HEK293 (cell line): ENCODE results near the gene SLC25A41.

ENCODE experiments used
- ATF2 ChIP-seq: fragments of 450-650 bp; formaldehyde crosslinking; IDR thresholded peaks from 2 replicates; pipeline ENCODE4 v1.5.1; 2016; ENCODE audit warnings: missing biosample characterization, missing genetic modification characterization, low read depth
- BCL11A ChIP-seq: fragments of 450-650 bp; formaldehyde crosslinking; IDR thresholded peaks from 2 replicates; pipeline ENCODE4 v1.5.1; 2016; ENCODE audit warnings: low read depth, missing biosample characterization, missing genetic modification characterization
- HOXD13 ChIP-seq: sonication (generic); formaldehyde crosslinking; IDR thresholded peaks from 2 replicates; pipeline ENCODE4 v1.8.0; 2022; ENCODE audit warnings: missing genetic modification reagents, borderline replicate concordance
- KLF1 ChIP-seq: fragments of 450-650 bp; formaldehyde crosslinking; IDR thresholded peaks from 2 replicates; pipeline ENCODE4 v1.5.1; 2016; ENCODE audit warnings: missing biosample characterization, missing genetic modification characterization
- KLF16 ChIP-seq: fragments of 450-650 bp; formaldehyde crosslinking; IDR thresholded peaks from 2 replicates; pipeline ENCODE4 v1.5.1; 2017; ENCODE audit warnings: missing biosample characterization, missing genetic modification characterization
- KLF17 ChIP-seq: fragments of 450-650 bp; formaldehyde crosslinking; IDR thresholded peaks from 2 replicates; pipeline ENCODE4 v1.5.1; 2016; ENCODE audit warnings: missing biosample characterization, missing genetic modification characterization
- ZBTB44 ChIP-seq: fragments of 450-650 bp; IDR thresholded peaks from 2 replicates; pipeline ENCODE4 v1.5.1; 2018; ENCODE audit warnings: missing biosample characterization, mild to moderate bottlenecking, missing genetic modification characterization
- ZBTB7A ChIP-seq: fragments of 450-650 bp; formaldehyde crosslinking; IDR thresholded peaks from 2 replicates; pipeline ENCODE4 v1.5.1; 2016; ENCODE audit warnings: low read depth, missing biosample characterization, missing genetic modification characterization
- ZBTB8A ChIP-seq: fragments of 450-650 bp; formaldehyde crosslinking; IDR thresholded peaks from 2 replicates; pipeline ENCODE4 v1.5.1; 2016; ENCODE audit warnings: missing biosample characterization, missing genetic modification characterization
- ZFP3 ChIP-seq: fragments of 450-650 bp; formaldehyde crosslinking; IDR thresholded peaks from 2 replicates; pipeline ENCODE4 v1.5.1; 2016; ENCODE audit warnings: low read depth, missing biosample characterization, missing genetic modification characterization
- ZNF132 ChIP-seq: fragments of 450-650 bp; formaldehyde crosslinking; IDR thresholded peaks from 2 replicates; pipeline ENCODE4 v1.5.1; 2017; ENCODE audit warnings: missing biosample characterization, missing genetic modification characterization, borderline replicate concordance
- ZNF341 ChIP-seq: fragments of 450-650 bp; formaldehyde crosslinking; IDR thresholded peaks from 2 replicates; pipeline ENCODE4; 2016; ENCODE audit warnings: low read depth, missing biosample characterization, missing genetic modification characterization
- ZNF449 ChIP-seq: fragments of 450-650 bp; formaldehyde crosslinking; IDR thresholded peaks from 2 replicates; pipeline ENCODE4 v1.5.1; 2017; ENCODE audit warnings: missing biosample characterization, mild to moderate bottlenecking, missing genetic modification characterization, moderate library complexity
- ZNF510 ChIP-seq: fragments of 450-650 bp; formaldehyde crosslinking; IDR thresholded peaks from 2 replicates; pipeline ENCODE4 v1.5.1; 2018; ENCODE audit warnings: mild to moderate bottlenecking, missing genetic modification characterization, missing biosample characterization; ENCODE audit not compliant: insufficient replicate concordance
- ZNF521 ChIP-seq: fragments of 450-650 bp; formaldehyde crosslinking; IDR thresholded peaks from 2 replicates; pipeline ENCODE4 v1.5.1; 2017; ENCODE audit warnings: missing biosample characterization, mild to moderate bottlenecking, missing genetic modification characterization
- ZNF529 ChIP-seq: fragments of 450-650 bp; formaldehyde crosslinking; IDR thresholded peaks from 2 replicates; pipeline ENCODE4 v1.5.1; 2017; ENCODE audit warnings: missing genetic modification characterization, missing biosample characterization; ENCODE audit not compliant: insufficient replicate concordance
- ZNF621 ChIP-seq: fragments of 450-650 bp; formaldehyde crosslinking; IDR thresholded peaks from 2 replicates; pipeline ENCODE4 v1.5.1; 2017; ENCODE audit warnings: missing biosample characterization, missing genetic modification characterization
- ZNF658 ChIP-seq: fragments of 450-650 bp; formaldehyde crosslinking; IDR thresholded peaks from 2 replicates; pipeline ENCODE4; 2016; ENCODE audit warnings: missing biosample characterization, missing genetic modification characterization
- ZNF704 ChIP-seq: fragments of 450-650 bp; formaldehyde crosslinking; IDR thresholded peaks from 2 replicates; pipeline ENCODE4 v1.5.1; 2016; ENCODE audit warnings: missing biosample characterization, missing genetic modification characterization
- ZNF777 ChIP-seq: fragments of 450-650 bp; formaldehyde crosslinking; IDR thresholded peaks from 2 replicates; pipeline ENCODE4 v1.5.1; 2017; ENCODE audit warnings: missing biosample characterization, missing genetic modification characterization, borderline replicate concordance
- ZNF791 ChIP-seq: fragments of 450-650 bp; formaldehyde crosslinking; IDR thresholded peaks from 2 replicates; pipeline ENCODE4 v1.5.1; 2016; ENCODE audit warnings: missing biosample characterization, missing genetic modification characterization
- TF ChIP-seq, protein P1 (sequence below): fragments of 450-650 bp; formaldehyde crosslinking; IDR thresholded peaks from 2 replicates; pipeline ENCODE4 v1.5.1; 2016; ENCODE audit warnings: missing biosample characterization, missing genetic modification characterization
- TF ChIP-seq, protein P2 (sequence below): fragments of 450-650 bp; formaldehyde crosslinking; IDR thresholded peaks from 2 replicates; pipeline ENCODE4 v1.5.1; 2016; ENCODE audit warnings: missing biosample characterization, missing genetic modification characterization
- TF ChIP-seq, protein P3 (sequence below): fragments of 450-650 bp; formaldehyde crosslinking; IDR thresholded peaks from 2 replicates; pipeline ENCODE4 v1.5.1; 2016; ENCODE audit warnings: missing biosample characterization, missing genetic modification characterization
- TF ChIP-seq, protein P4 (sequence below): fragments of 450-650 bp; formaldehyde crosslinking; IDR thresholded peaks from 2 replicates; pipeline ENCODE4 v1.5.1; 2016; ENCODE audit warnings: missing biosample characterization, missing genetic modification characterization

SLC25A41 gene

GRCh38 chr19:6423499-6424194 lies 9.9 kb downstream of the SLC25A41 start (continued):
- TF ChIP-seq ZNF449 (tag by site-specific recombination) (no peak), ZNF621 (tag by site-specific recombination) (no peak), ZFP3 (tag by site-specific recombination) (no peak), ZNF529 (tag by site-specific recombination) (no peak), ZNF521 (tag by site-specific recombination) (no peak), ZNF132 (no peak), ZBTB44 (tag by site-specific recombination) (no peak), BCL11A (no peak), ZNF777 (tag by site-specific recombination) (no peak), ZNF704 (no peak), KLF1 (0 out of 2 replicates have a peak, but pooled peaks have one; percentile 23), KLF16 (tag by site-specific recombination) (0 out of 2 replicates have a peak, but pooled peaks have one; percentile 11), KLF17 (tag by site-specific recombination) (no peak), ZBTB7A (no peak), ATF2 (no peak), ZNF341 (tag by site-specific recombination) (0 out of 2 replicates have a peak, but pooled peaks have one; percentile 20), ZBTB8A (tag by site-specific recombination) (no peak), HOXD13 (CRISPR knock-in tag) (no peak), ZNF510 (tag by site-specific recombination) (no peak), ZNF658 (tag by site-specific recombination) (no peak), ZNF791 (tag by site-specific recombination) (no peak)
- TF ChIP-seq, protein P1, sequence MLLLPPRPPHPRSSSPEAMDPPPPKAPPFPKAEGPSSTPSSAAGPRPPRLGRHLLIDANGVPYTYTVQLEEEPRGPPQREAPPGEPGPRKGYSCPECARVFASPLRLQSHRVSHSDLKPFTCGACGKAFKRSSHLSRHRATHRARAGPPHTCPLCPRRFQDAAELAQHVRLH (tag by site-specific recombination): no peak
- TF ChIP-seq, protein P2, sequence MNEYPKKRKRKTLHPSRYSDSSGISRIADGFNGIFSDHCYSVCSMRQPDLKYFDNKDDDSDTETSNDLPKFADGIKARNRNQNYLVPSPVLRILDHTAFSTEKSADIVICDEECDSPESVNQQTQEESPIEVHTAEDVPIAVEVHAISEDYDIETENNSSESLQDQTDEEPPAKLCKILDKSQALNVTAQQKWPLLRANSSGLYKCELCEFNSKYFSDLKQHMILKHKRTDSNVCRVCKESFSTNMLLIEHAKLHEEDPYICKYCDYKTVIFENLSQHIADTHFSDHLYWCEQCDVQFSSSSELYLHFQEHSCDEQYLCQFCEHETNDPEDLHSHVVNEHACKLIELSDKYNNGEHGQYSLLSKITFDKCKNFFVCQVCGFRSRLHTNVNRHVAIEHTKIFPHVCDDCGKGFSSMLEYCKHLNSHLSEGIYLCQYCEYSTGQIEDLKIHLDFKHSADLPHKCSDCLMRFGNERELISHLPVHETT (tag by site-specific recombination): no peak
- TF ChIP-seq, protein P3, sequence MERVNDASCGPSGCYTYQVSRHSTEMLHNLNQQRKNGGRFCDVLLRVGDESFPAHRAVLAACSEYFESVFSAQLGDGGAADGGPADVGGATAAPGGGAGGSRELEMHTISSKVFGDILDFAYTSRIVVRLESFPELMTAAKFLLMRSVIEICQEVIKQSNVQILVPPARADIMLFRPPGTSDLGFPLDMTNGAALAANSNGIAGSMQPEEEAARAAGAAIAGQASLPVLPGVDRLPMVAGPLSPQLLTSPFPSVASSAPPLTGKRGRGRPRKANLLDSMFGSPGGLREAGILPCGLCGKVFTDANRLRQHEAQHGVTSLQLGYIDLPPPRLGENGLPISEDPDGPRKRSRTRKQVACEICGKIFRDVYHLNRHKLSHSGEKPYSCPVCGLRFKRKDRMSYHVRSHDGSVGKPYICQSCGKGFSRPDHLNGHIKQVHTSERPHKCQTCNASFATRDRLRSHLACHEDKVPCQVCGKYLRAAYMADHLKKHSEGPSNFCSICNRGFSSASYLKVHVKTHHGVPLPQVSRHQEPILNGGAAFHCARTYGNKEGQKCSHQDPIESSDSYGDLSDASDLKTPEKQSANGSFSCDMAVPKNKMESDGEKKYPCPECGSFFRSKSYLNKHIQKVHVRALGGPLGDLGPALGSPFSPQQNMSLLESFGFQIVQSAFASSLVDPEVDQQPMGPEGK (tag by site-specific recombination): peak; percentile 74
- TF ChIP-seq, protein P4, sequence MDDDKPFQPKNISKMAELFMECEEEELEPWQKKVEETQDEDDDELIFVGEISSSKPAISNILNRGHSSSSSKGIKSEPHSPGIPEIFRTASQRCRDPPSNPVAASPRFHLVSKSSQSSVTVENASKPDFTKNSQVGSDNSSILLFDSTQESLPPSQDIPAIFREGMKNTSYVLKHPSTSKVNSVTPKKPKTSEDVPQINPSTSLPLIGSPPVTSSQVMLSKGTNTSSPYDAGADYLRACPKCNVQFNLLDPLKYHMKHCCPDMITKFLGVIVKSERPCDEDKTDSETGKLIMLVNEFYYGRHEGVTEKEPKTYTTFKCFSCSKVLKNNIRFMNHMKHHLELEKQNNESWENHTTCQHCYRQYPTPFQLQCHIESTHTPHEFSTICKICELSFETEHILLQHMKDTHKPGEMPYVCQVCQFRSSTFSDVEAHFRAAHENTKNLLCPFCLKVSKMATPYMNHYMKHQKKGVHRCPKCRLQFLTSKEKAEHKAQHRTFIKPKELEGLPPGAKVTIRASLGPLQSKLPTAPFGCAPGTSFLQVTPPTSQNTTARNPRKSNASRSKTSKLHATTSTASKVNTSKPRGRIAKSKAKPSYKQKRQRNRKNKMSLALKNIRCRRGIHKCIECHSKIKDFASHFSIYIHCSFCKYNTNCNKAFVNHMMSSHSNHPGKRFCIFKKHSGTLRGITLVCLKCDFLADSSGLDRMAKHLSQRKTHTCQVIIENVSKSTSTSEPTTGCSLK (tag by site-specific recombination): no peak
